HG02852 (cell line): ENCODE results near the gene HINT2.
A peak's percentile ranks its signal among the peaks of the same experiment; 100 is the strongest.

Experiments used
- ATAC-seq: cut with Tn5 transposase; IDR thresholded peaks from one replicate; pipeline ENCODE4 v1.9.1; 2021; ENCODE audit warnings: mild to moderate bottlenecking, moderate library complexity; ENCODE audit not compliant: unreplicated experiment

Gene HINT2

DNA sequence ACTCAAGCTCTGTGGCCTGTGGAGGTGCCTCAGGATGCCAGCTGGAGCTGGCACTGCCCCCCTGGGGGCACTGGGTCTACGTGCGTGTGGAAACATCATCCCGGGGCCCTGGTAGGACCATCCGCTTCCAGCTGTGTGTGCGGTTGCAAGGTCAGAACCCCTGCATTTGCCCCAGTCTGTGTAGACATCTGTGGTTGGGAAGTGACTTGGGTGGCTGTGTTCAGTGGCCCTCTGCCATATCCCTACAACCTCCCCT is 26.7 kb upstream of the HINT2 start:
- no peak for ATAC-seq

DNA sequence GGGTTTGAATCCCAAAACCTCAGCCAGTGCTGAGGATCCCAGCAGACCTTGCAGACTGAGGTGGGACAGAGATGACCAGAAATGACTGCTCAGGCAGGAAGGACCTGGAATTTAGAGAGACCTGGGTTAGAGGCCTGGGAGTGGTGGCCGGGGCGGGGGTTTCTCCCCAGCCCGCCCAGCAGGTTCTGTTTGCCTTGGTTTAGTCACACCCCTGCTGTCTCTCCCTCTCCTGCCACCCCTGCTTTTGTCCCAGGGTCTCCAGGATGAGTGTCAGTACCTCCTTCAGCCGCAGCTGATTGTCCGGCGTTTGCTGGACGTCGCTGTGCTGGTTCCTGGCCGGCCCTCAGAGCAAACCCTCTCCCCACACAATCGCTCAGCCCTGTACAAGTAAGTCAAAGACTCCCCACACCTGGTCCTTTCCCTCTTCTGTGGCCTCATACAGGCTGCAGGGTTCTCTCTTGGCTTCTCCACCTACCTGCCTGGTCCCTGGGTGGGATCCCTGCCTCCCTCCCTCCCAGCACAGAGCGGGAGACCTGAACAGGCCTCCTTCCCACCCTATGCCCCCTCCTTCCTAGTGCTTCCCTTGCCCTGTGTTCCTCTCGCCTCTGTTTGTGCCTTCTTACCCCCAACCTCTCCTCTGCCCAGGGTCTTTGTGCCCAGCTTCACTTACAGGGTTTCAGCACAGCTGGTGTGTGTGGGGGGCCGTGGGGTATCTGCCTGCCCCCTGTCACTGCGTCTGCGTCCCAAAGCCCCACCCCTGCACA is 26.2 kb upstream of the HINT2 start:
- no peak for ATAC-seq

DNA sequence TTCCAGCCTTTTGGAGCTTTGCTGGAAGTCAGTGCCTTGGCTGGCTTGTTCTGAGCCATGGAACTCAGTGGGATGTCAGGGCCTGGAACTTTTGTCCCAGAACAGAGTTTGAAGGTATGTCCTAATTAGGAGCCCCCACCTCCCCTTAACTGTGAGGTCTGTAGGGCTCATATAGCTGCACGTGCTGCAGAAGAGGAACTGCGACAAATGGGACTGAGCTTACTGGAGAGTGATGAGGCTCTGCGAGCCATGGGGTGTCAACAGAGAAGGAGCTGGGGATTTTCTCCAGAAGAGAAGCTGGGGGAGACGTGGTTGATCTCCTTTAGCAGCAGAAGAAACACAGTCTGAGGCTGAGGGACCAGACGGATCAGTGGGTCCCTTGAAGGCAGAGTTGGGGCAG is 25.1 kb upstream of the HINT2 start:
- ATAC-seq, result no peak

DNA sequence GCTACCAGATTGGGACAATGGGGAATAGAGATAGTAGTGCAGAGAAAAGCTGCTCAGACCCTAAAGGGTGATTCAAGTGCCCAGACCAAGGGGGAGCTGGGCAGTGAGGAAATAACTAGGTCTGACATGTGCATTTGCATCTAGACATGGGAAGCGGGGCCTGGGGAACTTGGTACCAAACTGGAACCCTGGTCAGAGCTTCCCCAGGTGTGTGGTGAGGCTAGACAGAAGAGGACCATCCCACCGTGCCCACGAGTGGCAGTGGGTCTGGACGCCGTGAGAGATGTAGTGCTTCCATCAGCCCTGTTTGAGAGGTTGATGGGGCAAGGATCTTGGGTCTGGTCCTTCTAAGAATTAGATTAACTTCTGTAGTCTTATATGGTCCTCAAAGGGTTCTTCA is 21.8 kb upstream of the HINT2 start:
- ATAC-seq, result no peak

DNA sequence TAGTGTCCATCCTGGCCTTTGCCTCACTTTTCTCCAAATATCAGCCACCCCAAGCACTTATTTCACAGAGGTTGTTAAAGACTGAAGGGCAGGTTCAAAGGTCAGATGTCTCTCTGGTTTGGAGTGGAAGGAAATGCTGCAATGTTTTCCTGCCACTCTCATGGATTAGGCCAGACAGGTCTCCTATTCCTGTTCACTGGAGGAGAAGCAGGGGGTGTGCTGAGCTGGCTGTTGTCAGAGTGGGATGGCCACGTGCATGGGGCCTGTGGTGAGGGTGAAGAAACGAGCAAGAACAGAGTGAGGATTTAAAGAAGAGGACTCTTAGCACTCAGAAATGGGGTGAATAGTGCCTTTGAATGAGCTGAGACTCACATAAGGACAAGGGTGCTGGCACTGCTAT is 20.9 kb upstream of the HINT2 start:
- no peak for ATAC-seq

DNA sequence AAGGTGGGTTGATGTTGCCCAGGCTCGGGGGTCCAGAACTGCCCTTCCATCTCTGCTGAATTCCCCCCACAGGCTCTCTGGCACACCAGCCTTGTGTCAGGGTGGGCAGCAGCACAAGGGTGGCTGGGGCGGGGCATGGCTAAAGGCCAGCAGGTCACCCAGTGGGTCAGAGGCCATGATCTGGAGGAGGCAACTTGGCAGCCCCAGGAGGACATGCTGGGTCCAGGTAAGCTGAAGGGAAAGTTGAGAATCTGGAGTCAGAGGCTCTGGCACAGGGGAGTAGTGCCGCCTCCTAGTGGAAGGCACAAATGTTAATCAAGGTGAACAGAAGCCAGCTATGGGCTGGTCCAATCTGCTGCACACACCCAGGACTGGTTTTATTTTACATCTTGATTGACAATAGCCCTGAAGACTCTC is 20.4 kb upstream of the HINT2 start:
- no peak for ATAC-seq

DNA sequence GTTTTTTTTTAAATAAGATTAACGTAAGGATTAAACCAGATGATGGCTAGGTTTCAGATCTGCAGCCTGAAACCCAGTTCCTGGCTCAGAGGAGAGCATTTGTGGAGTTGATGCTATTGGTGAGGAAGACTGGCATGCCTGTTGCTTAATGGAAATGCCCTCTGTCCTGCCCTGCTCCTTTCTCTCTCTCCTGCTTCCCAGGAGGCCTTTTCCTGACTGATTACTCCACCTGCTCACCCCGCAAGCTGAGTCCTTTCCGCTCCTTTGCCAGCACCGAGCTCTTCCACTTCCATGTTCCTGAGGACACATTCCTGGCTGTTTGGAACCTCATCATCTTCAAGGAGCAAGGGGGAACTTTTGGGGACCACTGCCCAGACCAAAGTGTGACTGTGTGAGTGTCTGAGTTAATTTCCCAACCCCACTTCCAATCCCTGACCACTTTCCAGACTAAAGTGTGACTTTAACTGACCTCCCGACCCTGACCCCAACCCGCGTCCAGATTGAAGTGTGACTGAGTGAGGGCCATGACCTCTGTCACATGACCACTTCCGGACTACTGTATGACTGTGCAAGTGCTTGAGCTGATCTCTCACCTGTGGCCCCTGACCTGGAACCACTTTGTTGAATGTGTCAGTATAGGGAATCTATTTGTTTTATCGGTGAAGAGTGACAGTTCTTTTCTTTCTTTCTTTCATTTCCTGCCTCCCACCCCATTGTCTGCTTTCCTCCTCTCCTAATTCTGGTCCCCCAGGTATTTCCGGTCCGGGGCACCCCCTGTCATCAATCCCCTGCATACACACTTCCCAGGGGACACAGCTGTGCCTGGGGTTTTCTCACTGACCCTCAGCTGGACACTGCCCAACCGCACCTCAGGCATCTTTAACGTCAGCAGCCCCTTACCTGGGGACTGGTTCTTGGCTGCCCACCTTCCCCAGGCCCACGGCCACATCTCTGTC is 19.7 kb upstream of the HINT2 start:
- no peak for ATAC-seq

DNA sequence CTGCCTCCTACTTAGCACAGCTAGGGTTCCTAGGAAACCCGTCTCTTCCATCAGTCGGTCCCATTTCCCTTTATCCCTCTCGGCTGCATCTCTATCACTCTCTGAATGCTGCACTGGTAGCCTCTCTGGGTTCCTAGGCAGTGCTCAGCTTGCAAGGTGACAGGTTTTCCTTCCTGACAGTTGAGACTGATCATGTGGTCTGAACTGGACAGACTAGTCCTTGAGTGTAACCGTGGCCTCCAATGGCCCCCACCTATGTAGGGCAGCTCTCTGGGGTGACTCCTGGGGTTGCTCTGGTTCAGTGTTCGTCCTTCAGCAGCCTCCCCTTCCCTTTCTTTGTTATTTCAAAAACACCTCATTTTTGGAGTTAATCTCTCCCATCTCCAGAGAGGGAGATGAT is 18.0 kb upstream of the HINT2 start:
- no peak for ATAC-seq

DNA sequence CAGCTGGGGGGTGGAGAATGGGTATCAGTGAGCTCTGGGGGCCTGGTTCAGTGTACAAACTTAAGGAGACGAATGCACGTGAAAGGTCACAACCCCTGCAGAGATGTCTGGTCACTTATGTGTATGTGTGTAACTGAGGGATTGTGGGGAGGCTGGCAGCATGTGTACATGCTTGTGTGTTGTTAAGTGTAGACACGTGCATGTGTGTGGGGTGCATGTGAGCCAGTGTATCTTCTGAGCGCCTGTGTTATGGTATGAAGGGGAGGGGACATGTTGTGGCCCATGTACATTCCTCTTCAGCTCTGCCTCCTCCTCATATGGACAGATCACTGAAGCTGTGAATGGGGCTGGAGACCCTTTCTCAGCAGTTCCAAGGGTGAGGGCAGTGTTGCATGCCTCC is 16.2 kb upstream of the HINT2 start:
- ATAC-seq, result no peak

DNA sequence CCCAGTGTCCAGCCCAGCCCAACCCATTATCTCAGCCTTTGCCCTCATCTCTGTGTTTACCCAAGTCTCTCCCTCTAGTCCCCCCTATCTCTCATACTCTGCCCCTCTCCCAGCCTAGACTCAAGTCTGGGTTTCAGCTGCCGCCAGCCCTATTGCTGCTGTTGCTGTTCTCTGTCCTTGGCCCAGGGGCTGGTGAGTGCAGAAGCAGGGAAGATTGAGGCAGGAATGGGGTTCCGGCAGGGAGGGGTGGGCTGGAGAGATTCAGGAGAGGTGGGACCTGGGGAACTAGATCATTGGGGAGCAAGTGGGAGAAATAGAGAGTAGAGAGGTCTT is 14.9 kb upstream of the HINT2 start:
- no peak for ATAC-seq

DNA sequence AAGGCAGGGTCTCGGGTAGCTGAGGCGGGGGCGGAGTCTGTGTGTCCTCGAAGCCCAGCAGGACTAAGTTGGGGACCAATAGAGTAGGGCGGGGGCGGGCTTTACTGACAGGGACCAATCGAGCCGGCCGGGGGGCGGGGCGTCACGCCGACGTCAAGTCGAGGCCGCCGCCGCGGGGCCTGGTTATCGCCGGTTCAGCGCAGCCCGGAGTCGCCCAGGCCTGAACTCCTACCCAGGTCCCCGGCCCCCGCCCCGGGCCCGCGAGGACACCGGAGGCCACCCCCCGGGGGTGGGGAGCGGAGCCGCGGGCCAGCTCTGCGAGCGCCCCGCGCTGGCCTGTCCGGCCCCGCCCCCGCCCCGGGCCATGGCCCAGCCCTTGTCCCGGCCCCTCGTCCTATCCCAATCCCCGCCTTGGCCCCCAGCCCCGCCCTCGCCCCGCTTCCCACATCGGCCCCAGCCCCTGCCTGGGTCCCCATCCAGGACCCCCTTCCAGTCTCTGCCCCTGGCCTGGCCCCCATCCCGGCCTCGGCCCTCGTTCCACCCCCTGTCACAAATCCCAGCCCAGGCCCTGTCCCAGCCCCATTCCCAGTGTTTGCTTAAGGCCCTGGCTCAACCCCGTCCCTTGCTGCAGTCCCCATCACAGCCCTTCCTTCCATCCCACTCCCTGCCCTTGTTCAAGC is 14.4 kb upstream of the HINT2 start, which contains the start of gene TMEM8B:
Gene TMEM8B (plus strand): TSS at position 145 of the 680 bp plus-strand sequence. CDS start 220 bp downstream, at position 365.
- ATAC-seq, result peak; percentile 83

DNA sequence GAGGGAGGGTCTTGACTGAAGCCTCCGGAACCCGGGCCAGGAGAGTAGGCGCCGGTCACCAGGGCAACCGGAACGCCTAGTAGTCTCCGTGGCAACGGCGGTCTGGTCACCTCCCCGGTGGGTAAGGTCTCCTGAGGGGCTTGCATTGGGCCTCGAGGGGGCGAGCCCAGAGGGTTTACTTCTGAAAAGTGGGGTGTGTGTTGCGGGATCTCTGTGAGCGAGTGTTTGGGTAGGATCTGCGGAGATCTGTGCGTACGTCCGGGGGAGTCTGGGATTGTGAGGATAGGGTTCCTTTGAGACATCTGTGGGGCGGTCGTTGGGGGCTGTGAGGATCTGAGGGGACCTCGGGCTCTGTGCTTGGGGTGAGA is 13.9 kb upstream of the HINT2 start, which contains the start of gene FAM221B:
Gene FAM221B (minus strand): TSS at position 17 of the 368 bp plus-strand sequence. CDS start 2,571 bp downstream, outside the sequence.
- no peak for ATAC-seq

DNA sequence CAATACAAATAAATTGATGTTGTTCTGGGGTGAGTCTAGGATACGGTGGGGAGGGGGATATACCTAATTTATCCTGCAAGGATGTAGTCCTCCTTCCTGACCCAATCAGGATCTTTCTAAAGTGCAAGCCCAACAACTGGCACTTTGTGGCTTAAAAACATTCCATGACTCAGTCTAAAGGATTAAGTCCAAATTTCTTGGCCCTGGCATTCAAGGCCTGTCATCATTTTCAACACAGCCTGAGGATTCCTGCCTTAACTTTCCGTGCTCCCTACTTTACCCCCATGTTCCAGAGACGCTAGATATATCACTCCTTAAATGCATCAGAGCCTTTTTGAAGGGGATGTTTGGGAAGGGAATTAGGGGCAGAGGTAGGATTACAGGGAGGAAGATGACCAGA is 12.6 kb upstream of the HINT2 start:
- no peak for ATAC-seq

DNA sequence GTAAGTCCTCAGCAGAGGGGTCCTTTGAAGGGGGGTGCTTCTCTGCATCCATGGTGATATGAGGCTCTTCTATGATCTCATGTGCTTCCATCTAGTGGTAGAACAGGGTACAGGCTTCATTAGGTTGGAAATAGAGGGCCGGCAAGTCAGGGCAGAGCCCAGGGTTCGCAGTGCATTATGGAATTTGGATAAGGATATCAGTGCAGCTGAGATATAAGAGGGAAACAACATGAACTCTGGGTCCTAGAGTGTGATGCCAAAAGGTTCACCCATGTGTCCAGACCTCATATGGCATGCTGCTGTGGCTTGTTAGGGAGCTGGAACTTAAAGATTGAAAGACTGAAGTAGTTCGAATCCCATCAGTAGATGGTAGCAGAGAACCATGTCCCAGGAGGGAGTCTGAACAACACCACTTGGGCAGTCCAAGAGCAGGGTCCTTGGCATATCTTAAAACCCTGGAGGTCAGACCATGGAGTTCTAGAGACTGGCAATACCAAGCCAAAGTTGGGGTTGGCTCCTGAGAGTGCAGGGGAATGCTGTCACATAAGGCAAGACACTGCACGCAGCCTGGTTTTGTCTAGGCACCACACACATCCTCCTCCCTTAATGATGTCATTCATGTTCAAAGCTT is 11.3 kb upstream of the HINT2 start:
- ATAC-seq, result no peak

DNA sequence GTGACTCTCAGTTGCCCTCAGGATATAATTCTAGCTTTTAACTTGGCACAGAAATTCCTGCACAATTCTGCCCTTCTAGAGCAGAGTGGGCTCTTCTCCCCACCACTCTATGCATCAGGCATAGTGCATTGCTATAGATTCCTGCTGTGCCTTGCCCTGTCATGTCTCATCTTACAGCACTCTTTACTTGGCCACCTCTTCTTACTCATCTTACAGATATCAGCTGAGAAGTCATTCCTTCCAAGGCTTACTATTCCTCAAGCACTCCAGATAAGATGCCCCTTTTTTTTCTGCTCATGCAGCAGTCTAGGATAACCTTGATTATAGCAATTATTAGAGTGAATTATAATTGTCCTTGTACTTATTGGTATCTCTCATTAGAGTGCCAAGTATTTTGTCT is 8.1 kb upstream of the HINT2 start:
- ATAC-seq, result no peak

DNA sequence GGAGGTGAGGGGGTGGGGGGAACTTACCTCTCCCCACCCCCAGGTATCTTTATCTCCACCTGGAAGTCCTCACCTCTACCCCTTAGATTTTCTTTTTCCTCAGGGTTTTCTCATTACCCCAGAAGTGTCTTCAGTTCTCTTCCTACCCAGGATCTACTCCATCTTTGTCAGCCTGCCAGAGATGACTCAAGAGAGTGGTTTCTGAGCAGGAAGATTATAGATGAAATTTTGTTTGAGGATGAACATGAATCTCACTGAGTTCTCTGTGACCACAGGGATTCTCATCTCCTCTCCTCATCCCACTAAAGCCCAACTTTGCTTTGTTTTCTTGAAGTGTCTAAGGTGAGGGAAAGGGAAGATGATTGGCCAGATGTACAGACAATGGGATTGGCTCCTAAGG is 5.2 kb upstream of the HINT2 start:
- ATAC-seq, result no peak

DNA sequence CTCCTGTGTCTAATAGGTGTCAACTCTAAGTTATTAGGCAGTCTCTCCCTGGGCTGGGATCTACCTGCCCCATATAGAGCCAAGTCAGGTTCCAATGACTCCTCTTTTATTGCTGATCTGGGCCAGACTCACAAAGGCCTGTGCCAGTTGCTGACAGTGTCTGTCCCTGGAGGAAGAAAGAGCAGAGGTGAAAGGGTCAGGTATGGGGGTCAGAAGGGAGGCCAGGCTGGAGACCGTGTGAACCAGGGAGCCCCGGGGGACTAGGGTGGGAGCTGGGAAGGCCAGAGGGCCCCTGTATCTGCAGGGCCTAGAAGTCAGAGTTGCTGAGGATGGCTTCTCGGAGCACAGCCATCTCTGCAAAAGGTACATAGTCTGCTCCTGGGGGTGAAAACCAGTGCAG is 3.5 kb upstream of the HINT2 start:
- ATAC-seq, result no peak

DNA sequence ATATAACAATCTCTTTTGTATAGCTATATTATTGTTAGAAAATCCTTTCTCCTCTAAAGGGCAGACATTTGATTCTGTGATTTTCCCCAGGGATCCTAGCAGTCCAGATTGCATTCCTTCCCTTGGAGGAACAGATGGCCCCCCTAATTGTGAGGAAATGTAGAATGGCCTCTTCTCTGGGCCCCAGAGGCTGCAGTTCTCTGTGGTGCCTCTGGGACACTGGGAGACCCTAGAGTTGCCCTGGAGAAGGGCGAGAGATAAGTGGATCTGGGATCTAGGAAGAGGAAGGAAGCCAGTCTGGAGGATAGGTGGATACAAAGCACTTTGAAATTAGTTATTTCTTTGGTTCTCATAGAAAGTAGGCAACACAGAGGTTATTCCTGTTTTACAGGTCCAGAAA is 1.9 kb upstream of the HINT2 start:
- ATAC-seq, result no peak

DNA sequence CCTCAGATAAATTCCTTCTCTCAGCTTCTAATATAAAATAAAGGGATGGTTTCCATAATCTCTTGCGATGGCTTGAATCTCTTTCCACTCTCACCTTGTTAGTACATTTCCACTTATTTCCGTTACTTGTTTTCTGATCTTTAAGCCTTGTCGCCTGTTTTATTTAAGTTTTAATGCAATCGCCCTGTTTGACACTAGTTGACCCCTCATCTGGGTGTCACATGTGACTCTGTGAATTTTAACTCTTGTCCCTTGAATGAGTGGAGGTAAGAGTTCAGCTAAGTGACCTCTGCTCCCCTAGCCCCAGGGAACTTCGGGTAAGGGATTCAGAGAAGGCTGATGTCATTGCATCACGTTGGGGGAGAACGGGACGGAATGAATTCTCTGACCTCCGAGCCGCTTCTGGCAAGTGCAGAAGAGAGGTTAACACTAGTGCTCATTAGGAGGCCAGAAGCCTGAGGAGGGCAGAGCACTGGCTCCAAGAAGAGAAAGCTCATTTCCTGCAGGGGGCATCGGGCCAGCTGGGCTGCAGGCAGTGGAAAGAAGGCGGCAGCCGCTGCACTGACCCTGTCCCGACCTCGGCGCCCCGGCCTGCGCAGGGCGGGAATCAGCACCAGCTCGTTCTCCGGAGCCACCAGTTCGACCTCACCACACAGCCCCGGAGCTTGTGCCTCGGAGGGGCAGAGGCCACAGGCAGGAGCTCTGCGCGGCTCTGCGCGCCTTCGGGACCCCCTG is 569 bp downstream of the HINT2 start:
- peak; percentile 14 for ATAC-seq

DNA sequence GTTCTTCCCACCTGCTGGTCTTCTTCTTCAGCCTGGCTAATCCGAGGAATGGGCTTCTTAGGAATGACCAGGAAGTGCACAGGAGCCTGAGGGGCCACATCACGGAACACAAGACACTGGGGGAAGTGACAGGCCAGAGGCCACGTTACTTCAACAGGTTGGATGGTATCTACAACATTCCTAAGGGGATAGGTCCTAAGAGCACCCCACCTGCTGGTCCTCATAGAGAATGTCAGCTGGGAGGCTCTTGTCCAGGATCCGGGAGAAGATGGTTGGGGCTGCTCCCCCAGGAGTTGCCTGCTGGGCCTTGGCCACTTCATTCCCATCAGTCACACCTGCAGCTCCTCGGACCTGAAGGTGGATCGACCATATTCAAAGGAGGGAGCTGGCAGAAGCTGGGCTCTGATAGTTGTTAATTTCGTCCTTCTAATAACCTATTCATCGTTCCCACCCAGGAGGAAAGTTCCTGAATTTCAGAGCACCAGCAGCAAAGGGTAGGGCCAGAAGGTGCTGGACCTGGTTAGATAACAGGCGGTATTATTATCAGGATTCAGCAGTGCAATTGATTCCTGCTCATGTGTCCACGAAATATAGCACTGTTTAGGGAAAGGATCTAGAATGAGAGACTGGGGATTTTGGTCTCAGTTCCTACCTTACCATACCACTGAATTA is 1.3 kb downstream of the HINT2 start:
- no peak for ATAC-seq
